Upper lobe of left lung (tissue), 6 donors: ENCODE results near the gene SRGAP3. TPM values are rescaled to one million over a fixed set of nuclear protein-coding genes. Genes with fewer than 3 reads are reported as not detected.

ENCODE experiments used
- ATAC-seq, 2 donors: fragments of 200-7000 bp; cut with Tn5 transposase; one replicate each; pipeline ENCODE4 v1.9.1; 2022; ENCODE audit warnings: mild to moderate bottlenecking in 2 of 2, moderate library complexity in 2 of 2; ENCODE audit not compliant: low FRiP score in 2 of 2
- DNase-seq, 2 donors: peaks; one replicate each; pipeline ENCODE4 v3.0.0-alpha.2; 2019 to 2020
- H3K27ac ChIP-seq, 4 donors: fragments of 200-600 bp; sonication (generic); one replicate each; pipeline ENCODE4 v1.5.1; 2016 to 2019
- H3K27me3 ChIP-seq, 4 donors: fragments of 200-600 bp; sonication (generic); one replicate each; pipeline ENCODE4 v1.5.1; 2017 to 2019
- H3K36me3 ChIP-seq, 4 donors: fragments of 200-600 bp; sonication (generic); one replicate each; pipeline ENCODE4 v1.5.1; 2016 to 2019
- H3K4me1 ChIP-seq, 4 donors: fragments of 200-600 bp; sonication (generic); one replicate each; pipeline ENCODE4 v1.5.1; 2018 to 2019
- H3K4me3 ChIP-seq, 4 donors: fragments of 200-600 bp; sonication (generic); one replicate each; pipeline ENCODE4 v1.5.1; 2017 to 2019; ENCODE audit warnings: mild to moderate bottlenecking in 2 of 4, moderate library complexity in 1 of 4
- H3K9me3 ChIP-seq, 4 donors: fragments of 200-600 bp; sonication (generic); one replicate each; pipeline ENCODE4 v1.5.1; 2018 to 2019
- EP300 ChIP-seq, 4 donors: sonication (generic); formaldehyde crosslinking; IDR thresholded peaks; one replicate each; pipeline ENCODE4 v1.5.1; 2017; ENCODE audit warnings: antibody characterized with exemption in 4 of 4, control low read depth in 2 of 4
- POLR2A ChIP-seq, 4 donors: fragments of 450-650 bp; IDR thresholded peaks; one replicate each; pipeline ENCODE4 v1.5.1; 2016 to 2017; ENCODE audit warnings: antibody characterized with exemption in 4 of 4, mild to moderate bottlenecking in 2 of 4
- POLR2AphosphoS5 ChIP-seq, 2 donors: sonication (generic); formaldehyde crosslinking; IDR thresholded peaks; one replicate each; pipeline ENCODE4 v1.5.1; 2017; ENCODE audit warnings: antibody characterized with exemption in 2 of 2
- WGBS, 2 donors: methylation state at CpG; one replicate each; pipeline ENCODE4 v1.1.5; 2017 to 2018; 5-methylcytosine and 5-hydroxymethylcytosine counted together
- total RNA-seq, 6 donors: library from RNA; depleted of rRNA in 4 of 6; stranded (reverse); fragments of >200 nt in 4 of 6; gene quantifications; one replicate each; pipeline versions ENCODE4 v1.1.0 to v1.2.1, GENCODE V29; 2016 to 2021
- TF ChIP-seq, protein P1 (sequence below), 6 experiments: fragments of 450-650 bp in 4 of 6; fragments of 200-600 bp in 2 of 6; sonication (generic) in 2 of 6; IDR thresholded peaks; one replicate each; pipeline ENCODE4 v1.5.1; 2016 to 2019; ENCODE audit warnings: antibody characterized with exemption in 6 of 6
- donor health status: DM: no; HTN: no; CAD: no; lungs with moderate emphysema.
- donor health status: DM: no; HTN: yes; CAD: no; lungs with severe emphysema.

SRGAP3 gene
- total RNA-seq, 6 donors from 2014 or later = 4.6 to 29.6 (median 11.4) TPM

- H3K4me3 ChIP-seq = no peak overlapping the region
- H3K27ac ChIP-seq = no peak overlapping the region
- TF ChIP-seq, protein P1, sequence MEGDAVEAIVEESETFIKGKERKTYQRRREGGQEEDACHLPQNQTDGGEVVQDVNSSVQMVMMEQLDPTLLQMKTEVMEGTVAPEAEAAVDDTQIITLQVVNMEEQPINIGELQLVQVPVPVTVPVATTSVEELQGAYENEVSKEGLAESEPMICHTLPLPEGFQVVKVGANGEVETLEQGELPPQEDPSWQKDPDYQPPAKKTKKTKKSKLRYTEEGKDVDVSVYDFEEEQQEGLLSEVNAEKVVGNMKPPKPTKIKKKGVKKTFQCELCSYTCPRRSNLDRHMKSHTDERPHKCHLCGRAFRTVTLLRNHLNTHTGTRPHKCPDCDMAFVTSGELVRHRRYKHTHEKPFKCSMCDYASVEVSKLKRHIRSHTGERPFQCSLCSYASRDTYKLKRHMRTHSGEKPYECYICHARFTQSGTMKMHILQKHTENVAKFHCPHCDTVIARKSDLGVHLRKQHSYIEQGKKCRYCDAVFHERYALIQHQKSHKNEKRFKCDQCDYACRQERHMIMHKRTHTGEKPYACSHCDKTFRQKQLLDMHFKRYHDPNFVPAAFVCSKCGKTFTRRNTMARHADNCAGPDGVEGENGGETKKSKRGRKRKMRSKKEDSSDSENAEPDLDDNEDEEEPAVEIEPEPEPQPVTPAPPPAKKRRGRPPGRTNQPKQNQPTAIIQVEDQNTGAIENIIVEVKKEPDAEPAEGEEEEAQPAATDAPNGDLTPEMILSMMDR (IDR thresholded peaks at IDR 0.05) = no peak
- TF ChIP-seq POLR2AphosphoS5 (IDR thresholded peaks at IDR 0.05) = no peak
- no peak for TF ChIP-seq EP300 (IDR thresholded peaks at IDR 0.05)
- no peak for TF ChIP-seq POLR2A (IDR thresholded peaks at IDR 0.05)
- no peaks in the 10 kb centered on the region for H3K4me1 ChIP-seq
- ATAC-seq (no peak), DNase-seq (no peak)
- H3K27me3 ChIP-seq = no peaks in the 10 kb centered on the region
- H3K9me3 ChIP-seq = peaks cover 0 to 9% (median 0%) of the 10 kb centered on the region in 4 donors
- H3K36me3 ChIP-seq = no peaks in the 10 kb centered on the region
- WGBS, 2 donors = 80 to 89% methylated on average over 3 to 4 of the region's 4 CpGs
These were observed 6.5 kb upstream of the SRGAP3 start for GRCh38 chr3:9255976-9256375.

- Histone ChIP-seq H3K9me3 (peaks cover 0 to 9% (median 0%) of the 10 kb centered on the region in 4 donors), H3K4me3 (no peak overlapping the region), H3K27me3 (no peaks in the 10 kb centered on the region), H3K4me1 (peaks cover 3 to 6% (median 4%) of the 10 kb centered on the region in 4 donors), H3K27ac (no peak overlapping the region), H3K36me3 (no peaks in the 10 kb centered on the region)
- no peak for DNase-seq
- TF ChIP-seq, protein P1 (IDR thresholded peaks at IDR 0.05) = no peak
- TF ChIP-seq POLR2AphosphoS5 (IDR thresholded peaks at IDR 0.05) (no peak), EP300 (IDR thresholded peaks at IDR 0.05) (no peak), POLR2A (IDR thresholded peaks at IDR 0.05) (no peak)
- no peak for ATAC-seq
- 75 to 79% methylated on average over 1 of the region's 1 CpG for WGBS, 2 donors
These were observed 5.3 kb upstream of the SRGAP3 start for GRCh38 chr3:9254764-9255163.

DNA sequence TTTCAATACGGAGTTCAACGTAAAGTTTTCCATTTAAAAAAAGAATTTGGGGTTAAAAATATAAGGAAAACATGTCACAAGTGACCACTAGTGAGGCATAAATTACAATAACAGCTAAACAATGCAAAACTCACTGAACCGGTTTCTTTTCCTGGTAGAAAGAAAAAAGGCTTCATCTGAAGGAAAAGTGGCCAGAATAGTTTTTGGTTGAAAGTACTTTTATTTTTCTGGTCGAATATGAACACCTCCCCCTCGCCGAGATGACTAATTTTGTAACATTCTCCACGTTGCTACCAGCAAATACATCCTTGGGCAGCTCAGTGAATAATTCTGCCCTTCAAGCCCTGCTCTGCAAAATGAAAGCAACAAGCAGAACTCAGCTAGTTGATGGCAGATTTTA lies 3.9 kb upstream of the SRGAP3 start:
- TF ChIP-seq POLR2A (IDR thresholded peaks at IDR 0.05) = no peak
- TF ChIP-seq EP300 (IDR thresholded peaks at IDR 0.05) = no peak
- TF ChIP-seq, protein P1 (IDR thresholded peaks at IDR 0.05) = no peak
- no peak for TF ChIP-seq POLR2AphosphoS5 (IDR thresholded peaks at IDR 0.05)
- Histone ChIP-seq H3K4me3 (no peak overlapping the region), H3K36me3 (no peaks in the 10 kb centered on the region), H3K27ac (no peak overlapping the region), H3K4me1 (peaks cover 5 to 18% (median 12%) of the 10 kb centered on the region in 4 donors), H3K27me3 (no peaks in the 10 kb centered on the region), H3K9me3 (peaks cover 0 to 9% (median 0%) of the 10 kb centered on the region in 4 donors)
- DNase-seq = no peak
- WGBS, 2 donors = 64 to 71% methylated on average over 7 of the region's 7 CpGs
- ATAC-seq = no peak

GRCh38 chr3:9251055-9251786 lies 1.8 kb upstream of the SRGAP3 start:
- H3K36me3 ChIP-seq = no peaks in the 10 kb centered on the region
- 81 to 85% methylated on average over 9 to 10 of the region's 10 CpGs for WGBS, 2 donors
- ATAC-seq = no peak
- no peak for DNase-seq
- H3K9me3 ChIP-seq = no peaks in the 10 kb centered on the region
- H3K27me3 ChIP-seq = no peaks in the 10 kb centered on the region
- H3K4me1 ChIP-seq = peaks cover 7 to 25% (median 14%) of the 10 kb centered on the region in 4 donors
- no peak overlapping the region for H3K4me3 ChIP-seq
- TF ChIP-seq, protein P1 (IDR thresholded peaks at IDR 0.05) = no peak
- TF ChIP-seq POLR2A (IDR thresholded peaks at IDR 0.05) = no peak
- TF ChIP-seq EP300 (IDR thresholded peaks at IDR 0.05) = no peak
- TF ChIP-seq POLR2AphosphoS5 (IDR thresholded peaks at IDR 0.05) = no peak
- H3K27ac ChIP-seq = no peak overlapping the region

DNA sequence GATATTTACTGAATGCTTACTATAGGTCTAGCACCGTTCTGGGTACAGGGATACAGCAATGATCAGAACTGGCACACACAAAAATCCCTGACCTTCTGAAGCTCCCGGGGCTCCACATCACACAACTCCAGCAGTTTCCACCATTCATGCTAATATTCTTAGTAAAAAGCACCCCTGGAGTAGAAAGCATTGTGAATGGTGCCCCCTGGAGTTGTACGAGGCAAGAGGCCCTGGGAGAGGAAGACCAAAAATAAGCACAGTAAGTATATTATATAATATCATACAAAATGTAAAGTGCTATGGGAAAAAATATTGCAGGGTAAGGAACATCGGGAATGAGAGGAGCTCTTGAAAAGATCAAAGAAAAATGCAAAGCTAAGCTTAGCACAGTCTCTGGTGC lies 790 bp upstream of the SRGAP3 start:
- Histone ChIP-seq H3K27ac (peak overlapping the region in 2 of 4 donors; percentile 9 to 11), H3K4me3 (no peak overlapping the region), H3K9me3 (no peaks in the 10 kb centered on the region), H3K4me1 (peaks cover 7 to 25% (median 14%) of the 10 kb centered on the region in 4 donors), H3K27me3 (no peaks in the 10 kb centered on the region), H3K36me3 (no peaks in the 10 kb centered on the region)
- ATAC-seq (no peak), DNase-seq (no peak)
- 58 to 59% methylated on average over 4 of the region's 4 CpGs for WGBS, 2 donors
- no peak for TF ChIP-seq EP300 (IDR thresholded peaks at IDR 0.05)
